Measurements from ENCODE around the gene NEURL3.

GRCh38 chr2:96520697-96521096 is 15.5 kb upstream of the NEURL3 start:
- TF ChIP-seq CTCF (IDR thresholded peaks at IDR 0.05) = no peak
- no peak for TF ChIP-seq POLR2AphosphoS5 (IDR thresholded peaks at IDR 0.05)

All from prostate gland (tissue), 2 donors.